Loucy (cell line): ENCODE data around the gene VCX3B.

ENCODE experiments used
- CTCF ChIP-seq: fragments of 200-600 bp; sonication (generic); conservative IDR thresholded peaks from 2 replicates; pipeline ENCODE4 v1.5.1; 2014; ENCODE audit warnings: mild to moderate bottlenecking, antibody characterized with exemption, low read length
- EZH2phosphoT487 ChIP-seq: fragments of 200-600 bp; IDR thresholded peaks from 2 replicates; pipeline ENCODE4 v1.6.1; 2018; ENCODE audit warnings: antibody characterized with exemption, mild to moderate bottlenecking, moderate library complexity, borderline replicate concordance

GRCh38 chrX:8424912-8425311, 39.7 kb upstream of the VCX3B start:
- TF ChIP-seq CTCF (no peak), EZH2phosphoT487 (no peak)
